Stimulated activated CD4-positive, alpha-beta T cell treated with anti-CD3 and anti-CD28 coated beads, TNF-alpha, amount 100 ng/mL, for 4 hours (primary cell): Measurements from ENCODE around the gene NAA30.

Experiments
- DNase-seq, 3 experiments: peaks; one replicate each; pipeline ENCODE4 v3.0.0-alpha.2; 2020; ENCODE audit warnings: low read depth in 3 of 3

NAA30 gene

GRCh38 chr14:57392830-57393229, 2.4 kb downstream of the NAA30 start:
- DNase-seq, result no peak

- no peak for DNase-seq
Observed at GRCh38 chr14:57400556-57401494, 10.4 kb downstream of the NAA30 start.

- no peak for DNase-seq
Observed at GRCh38 chr14:57401501-57401900, 11.1 kb downstream of the NAA30 start.

GRCh38 chr14:57402173-57402852, 11.9 kb downstream of the NAA30 start:
- DNase-seq, result no peak

GRCh38 chr14:57403521-57403864, 13.1 kb downstream of the NAA30 start:
- no peak for DNase-seq

GRCh38 chr14:57405562-57405961, 15.2 kb downstream of the NAA30 start:
- DNase-seq, result no peak

- no peak for DNase-seq
Observed at GRCh38 chr14:57408037-57408436, 17.7 kb downstream of the NAA30 start.

- no peak for DNase-seq
Observed at GRCh38 chr14:57408634-57409033, 18.2 kb downstream of the NAA30 start.

- DNase-seq, result no peak
Observed at GRCh38 chr14:57412341-57412740, 22.0 kb downstream of the NAA30 start.

GRCh38 chr14:57413849-57414248, 23.5 kb downstream of the NAA30 start:
- no peak for DNase-seq

GRCh38 chr14:57417228-57417627, 26.8 kb downstream of the NAA30 start:
- DNase-seq, result no peak

- no peak for DNase-seq
Observed at GRCh38 chr14:57418999-57419398, 28.6 kb downstream of the NAA30 start.

- no peak for DNase-seq
Observed at GRCh38 chr14:57420033-57420432, 29.6 kb downstream of the NAA30 start.

GRCh38 chr14:57420986-57421385, 30.6 kb downstream of the NAA30 start:
- no peak for DNase-seq

- no peak for DNase-seq
Observed at GRCh38 chr14:57435923-57436322, 45.5 kb downstream of the NAA30 start.

GRCh38 chr14:57461777-57462320, 71.5 kb downstream of the NAA30 start:
- no peak for DNase-seq

GRCh38 chr14:57462551-57462950, 72.2 kb downstream of the NAA30 start:
- DNase-seq, result no peak

- no peak for DNase-seq
Observed at GRCh38 chr14:57464008-57464730, 73.8 kb downstream of the NAA30 start.
